Activated CD8-positive, alpha-beta memory T cell treated with anti-CD3 and anti-CD28 coated beads, Interleukin-2, amount 50 U/mL, for 24 hours (primary cell): ENCODE results near the gene YIPF3.
"Not testable (repeated sequence)": the region's sequence is repeated elsewhere in the genome, so short reads cannot be mapped to it uniquely, and the experiment has no call there.

Experiments
- DNase-seq: peaks from one replicate; pipeline ENCODE4 v3.0.0-alpha.2; 2020; ENCODE audit errors: extremely low read depth

YIPF3 gene

GRCh38 chr6:43493230-43493629 lies 23.5 kb downstream of the YIPF3 start:
- no peak for DNase-seq

GRCh38 chr6:43492673-43493072 lies 24.1 kb downstream of the YIPF3 start:
- no peak for DNase-seq

DNA sequence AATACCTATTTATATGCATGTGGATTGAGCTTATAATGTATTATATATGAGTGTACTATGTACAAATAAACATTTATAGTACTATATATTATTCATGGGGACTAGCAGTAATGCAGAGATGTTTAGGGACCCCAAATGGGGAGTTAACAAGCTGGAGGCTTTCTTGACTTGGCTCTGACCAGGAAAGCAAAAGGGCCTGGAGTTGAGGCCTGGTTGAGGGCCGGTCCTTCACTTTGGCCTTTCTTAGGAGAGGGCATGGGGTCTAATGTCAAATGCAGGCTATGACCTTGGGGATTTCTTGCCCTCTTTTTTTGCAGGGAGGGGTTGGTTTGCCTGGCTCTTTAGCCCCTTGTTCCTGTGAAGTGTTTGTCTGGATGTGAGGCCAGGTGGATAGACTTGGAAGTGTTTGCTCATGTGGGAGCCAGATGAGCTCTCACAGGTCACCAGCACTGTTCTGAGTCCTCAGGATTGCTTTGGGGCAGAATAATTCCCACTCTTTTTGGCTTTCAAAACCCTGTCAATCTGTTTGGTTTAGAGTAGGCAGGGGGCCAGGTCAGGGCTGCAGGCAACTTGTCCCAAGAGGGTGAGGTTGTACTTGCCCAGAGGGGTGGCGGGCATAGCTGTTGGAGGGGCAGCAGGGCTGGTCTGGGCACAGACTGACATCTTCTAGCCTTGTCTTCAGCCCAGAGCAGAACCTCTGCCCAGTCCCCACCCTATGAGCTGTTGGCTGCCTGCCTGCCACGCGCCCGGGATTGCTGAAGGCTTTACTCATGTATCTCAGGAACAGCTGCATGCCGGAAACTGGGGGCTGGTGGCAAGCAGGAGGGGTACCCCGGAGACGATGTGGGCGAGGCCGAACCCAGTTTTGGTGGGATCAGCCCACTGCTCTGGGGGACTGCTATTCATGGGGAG lies 24.7 kb downstream of the YIPF3 start:
- DNase-seq = no peak

DNA sequence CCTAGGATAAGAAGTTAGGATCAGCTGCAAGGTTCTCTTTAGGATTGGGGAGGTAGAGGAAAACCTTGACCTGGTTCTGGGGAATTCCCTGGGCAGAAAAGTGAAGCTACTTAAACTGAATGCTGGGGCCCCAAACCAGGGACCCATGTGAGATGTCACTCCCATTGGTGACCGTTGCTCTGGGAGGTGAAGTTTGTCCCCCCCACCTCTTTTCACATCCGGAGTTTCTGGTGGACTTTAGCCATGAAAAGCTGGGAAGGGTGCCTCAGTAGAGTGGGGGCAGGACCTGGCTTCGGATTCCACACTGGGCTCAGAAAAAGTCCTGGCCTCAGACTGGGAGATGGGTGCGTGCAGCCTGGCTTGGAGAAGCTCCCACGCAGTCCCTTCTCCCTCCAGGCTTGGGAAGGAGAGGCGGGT lies 26.2 kb downstream of the YIPF3 start:
- no peak for DNase-seq

DNA sequence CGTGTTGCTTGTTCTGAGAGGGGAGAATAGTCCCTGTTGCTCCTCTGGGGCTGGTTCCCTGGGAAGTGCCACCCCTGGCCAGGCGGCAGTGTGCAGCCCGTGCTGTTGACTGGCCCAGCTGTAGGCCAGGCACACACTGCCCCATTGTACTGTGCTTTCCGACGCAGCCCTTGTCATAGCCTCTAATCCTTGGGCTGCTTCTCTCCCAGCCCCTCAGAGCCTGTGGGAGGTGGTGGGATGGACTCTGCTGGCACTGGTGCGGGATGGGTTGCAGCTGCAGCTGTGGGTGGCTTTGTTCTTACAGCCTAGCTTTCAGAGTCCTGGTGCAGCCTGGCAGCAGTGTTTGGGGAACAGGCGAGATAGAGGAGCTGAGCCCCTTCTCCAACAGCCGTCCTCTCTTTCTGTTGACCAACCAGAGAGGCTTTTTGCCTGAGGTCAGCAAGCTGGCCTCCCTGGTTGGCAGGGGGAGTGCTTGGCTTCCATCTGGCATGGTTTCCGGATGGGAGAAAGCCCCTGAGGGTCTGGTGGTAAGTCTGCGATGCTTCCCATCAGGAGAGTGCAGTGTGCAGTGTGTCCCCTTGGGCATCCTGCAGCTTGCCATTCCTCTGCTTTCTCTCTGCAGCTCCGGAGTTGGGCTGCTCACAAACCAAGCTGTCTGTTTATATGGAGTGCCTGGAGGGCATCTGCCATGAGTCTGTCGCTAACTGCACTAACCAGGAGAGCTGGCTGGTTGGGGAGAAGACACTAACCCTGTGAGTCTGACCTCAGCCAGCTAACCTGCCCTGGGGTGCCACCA lies 27.3 kb downstream of the YIPF3 start:
- no peak for DNase-seq

DNA sequence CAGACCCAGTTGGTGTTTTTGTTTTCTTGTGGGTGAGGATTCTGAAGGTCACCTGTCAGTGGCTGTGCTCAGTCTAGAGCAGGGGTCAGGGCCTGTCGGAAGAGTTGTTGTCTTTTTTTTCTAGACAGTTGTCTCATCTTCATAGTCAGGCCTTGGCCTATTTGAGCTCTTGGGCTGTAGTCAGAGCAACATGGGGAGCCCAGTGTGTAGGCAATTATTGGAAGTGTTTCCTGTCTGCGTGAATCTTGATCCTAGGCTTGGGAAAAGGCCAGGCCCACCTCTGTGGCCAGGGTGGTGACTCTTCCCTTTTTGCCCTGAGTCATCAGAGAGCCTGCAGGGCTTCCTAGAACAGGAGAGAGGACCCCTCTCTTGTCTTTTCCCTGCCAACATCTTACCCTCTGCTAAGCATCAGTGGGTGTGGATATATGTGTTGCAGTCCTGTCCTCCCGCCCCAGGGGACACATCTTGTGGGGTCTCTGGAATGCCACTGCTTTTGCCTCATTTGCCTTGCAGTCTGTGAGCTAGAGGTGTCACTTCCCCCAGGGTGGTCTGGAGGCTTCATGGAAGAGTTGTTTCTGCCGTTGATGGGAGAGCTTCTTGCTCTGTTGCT lies 28.0 kb downstream of the YIPF3 start:
- no peak for DNase-seq

DNA sequence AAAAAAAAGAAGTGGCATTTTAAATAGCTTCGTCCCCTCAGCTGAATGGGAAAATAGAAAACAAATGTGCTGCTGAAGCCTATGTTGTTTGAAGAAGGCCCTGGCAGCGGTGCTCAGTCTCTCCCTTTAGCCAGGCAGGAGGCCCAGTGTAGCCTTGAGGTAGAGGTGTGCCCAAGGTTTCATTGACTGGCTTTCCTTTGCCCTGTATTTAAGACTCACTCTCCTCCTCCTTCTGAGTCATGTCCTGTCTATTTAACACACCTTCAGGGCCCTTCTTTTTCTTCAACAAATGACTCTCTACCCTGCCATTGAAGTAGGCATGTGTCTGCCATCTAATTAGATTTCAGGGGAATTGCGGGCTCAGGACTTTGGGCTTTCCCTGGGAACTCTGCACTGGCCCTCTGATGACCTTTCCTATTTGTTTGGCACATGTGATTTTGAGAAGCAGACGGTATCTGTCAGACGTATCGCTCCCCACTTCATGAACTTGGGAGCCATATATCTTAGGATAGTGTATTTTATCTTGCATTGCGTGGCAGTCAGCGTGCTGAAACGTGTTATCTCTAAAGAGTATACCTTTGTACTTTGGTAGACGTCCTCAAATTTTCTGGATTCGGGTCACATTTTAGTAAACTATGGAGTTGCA lies 35.0 kb downstream of the YIPF3 start:
- DNase-seq = no peak

DNA sequence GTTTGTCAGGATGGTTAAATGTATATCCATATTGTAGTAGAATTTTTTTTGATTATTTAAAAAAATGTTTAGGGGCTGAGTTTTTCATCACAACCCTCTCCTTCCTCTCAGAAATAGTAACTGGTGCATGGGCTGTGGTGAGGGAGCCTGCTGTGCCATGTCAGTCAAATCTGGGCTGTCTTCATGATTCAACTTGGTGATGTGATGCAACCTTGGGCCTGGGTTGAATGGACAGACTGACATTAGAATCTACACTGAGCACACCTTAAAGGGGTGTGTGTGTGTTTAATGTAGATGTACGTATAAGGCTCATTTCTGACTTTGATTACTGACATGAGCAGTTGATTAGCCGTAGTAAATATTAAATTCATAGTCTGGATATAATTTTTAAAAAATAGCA lies 35.7 kb downstream of the YIPF3 start:
- no peak for DNase-seq

- no peak for DNase-seq
Observed at GRCh38 chr6:43478008-43478372, 38.7 kb downstream of the YIPF3 start.

GRCh38 chr6:43477235-43478007 lies 39.3 kb downstream of the YIPF3 start, which contains the start of gene TJAP1:
Gene TJAP1, plus strand, starts transcription at chr6:43477570. Its CDS starts 21,432 bp downstream, at chr6:43499002.
- DNase-seq = peak; percentile 90

GRCh38 chr6:43476746-43477145 lies 40.0 kb downstream of the YIPF3 start:
- DNase-seq = no peak

- DNase-seq = no peak
Observed at GRCh38 chr6:43475516-43475915, 41.2 kb downstream of the YIPF3 start.

GRCh38 chr6:43472515-43472914 lies 44.2 kb downstream of the YIPF3 start:
- no peak for DNase-seq

- no peak for DNase-seq
Observed at GRCh38 chr6:43471399-43471798, 45.3 kb downstream of the YIPF3 start.

- DNase-seq = no peak
Observed at GRCh38 chr6:43469947-43470346, 46.8 kb downstream of the YIPF3 start.

- no peak for DNase-seq
Observed at GRCh38 chr6:43468748-43469681, 47.7 kb downstream of the YIPF3 start.

- no peak for DNase-seq
Observed at GRCh38 chr6:43468240-43468639, 48.5 kb downstream of the YIPF3 start.

DNA sequence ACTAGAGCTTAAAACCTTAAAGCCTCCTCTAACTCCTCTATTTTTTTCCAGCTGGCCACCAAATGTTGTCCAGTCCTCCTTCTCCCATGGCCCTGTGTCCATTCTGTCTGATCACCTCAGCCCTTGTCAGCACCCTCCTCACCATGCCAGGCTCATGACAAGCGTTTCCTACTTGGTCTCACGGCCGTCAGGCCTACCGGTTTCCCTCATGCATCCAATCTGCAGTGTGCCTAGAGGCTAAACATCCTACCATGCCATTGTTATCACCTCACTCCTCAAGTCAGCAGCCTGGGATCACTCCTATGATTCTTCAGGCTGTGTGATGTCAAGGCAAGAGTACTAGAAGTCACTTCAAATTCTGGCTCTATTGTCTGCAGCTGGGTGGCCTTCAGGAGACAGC lies 49.0 kb downstream of the YIPF3 start:
- no peak for DNase-seq

GRCh38 chr6:43467265-43467664 lies 49.5 kb downstream of the YIPF3 start:
- not testable (repeated sequence) for DNase-seq

- no peak for DNase-seq
Observed at GRCh38 chr6:43465948-43466347, 50.8 kb downstream of the YIPF3 start.
